Measurements from ENCODE around the gene SRA1.

SRA1 gene

GRCh38 chr5:140560227-140560626 is 3.0 kb upstream of the SRA1 start:
- no peak for DNase-seq (ENCODE audit: extremely low read depth, insufficient read length)
- TF ChIP-seq, protein P1, sequence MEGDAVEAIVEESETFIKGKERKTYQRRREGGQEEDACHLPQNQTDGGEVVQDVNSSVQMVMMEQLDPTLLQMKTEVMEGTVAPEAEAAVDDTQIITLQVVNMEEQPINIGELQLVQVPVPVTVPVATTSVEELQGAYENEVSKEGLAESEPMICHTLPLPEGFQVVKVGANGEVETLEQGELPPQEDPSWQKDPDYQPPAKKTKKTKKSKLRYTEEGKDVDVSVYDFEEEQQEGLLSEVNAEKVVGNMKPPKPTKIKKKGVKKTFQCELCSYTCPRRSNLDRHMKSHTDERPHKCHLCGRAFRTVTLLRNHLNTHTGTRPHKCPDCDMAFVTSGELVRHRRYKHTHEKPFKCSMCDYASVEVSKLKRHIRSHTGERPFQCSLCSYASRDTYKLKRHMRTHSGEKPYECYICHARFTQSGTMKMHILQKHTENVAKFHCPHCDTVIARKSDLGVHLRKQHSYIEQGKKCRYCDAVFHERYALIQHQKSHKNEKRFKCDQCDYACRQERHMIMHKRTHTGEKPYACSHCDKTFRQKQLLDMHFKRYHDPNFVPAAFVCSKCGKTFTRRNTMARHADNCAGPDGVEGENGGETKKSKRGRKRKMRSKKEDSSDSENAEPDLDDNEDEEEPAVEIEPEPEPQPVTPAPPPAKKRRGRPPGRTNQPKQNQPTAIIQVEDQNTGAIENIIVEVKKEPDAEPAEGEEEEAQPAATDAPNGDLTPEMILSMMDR (IDR thresholded peaks at IDR 0.05; ENCODE audit: insufficient read depth, low read length, poor library complexity, severe bottlenecking) = no peak
- no peaks in the 10 kb centered on the region for H3K27me3 ChIP-seq (replicated peaks; ENCODE audit: control insufficient read depth, insufficient read depth, low read length)
- H3K36me3 ChIP-seq (ENCODE audit: control insufficient read depth, insufficient read depth, low read length) = peaks cover 7% of the 10 kb centered on the region; the same call in 1 of the 2 replicates
- H3K4me3 ChIP-seq (replicated peaks; ENCODE audit: low read depth, low read length) = no peak overlapping the region

DNA sequence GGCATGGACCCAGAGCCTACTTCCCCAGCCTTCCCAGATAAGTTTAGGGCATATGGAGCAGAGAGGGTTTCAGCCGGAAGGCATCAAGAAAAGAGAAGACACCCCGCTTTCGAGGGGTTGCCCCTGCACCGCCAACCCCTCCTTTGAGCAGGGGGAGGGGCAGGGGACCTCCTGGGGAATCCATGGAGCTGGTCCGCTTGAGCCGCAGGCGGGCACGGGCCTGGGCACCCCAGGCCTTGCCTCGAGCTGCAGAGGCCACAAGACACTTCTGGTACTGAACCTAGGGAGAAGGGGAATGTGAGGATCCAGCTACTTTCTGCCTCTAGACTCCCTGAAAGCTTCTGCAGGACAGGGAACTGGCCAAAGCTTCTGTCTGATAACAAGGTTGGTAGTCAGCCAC is 1.3 kb upstream of the SRA1 start:
- TF ChIP-seq, protein P1 (IDR thresholded peaks at IDR 0.05; ENCODE audit: insufficient read depth, low read length, poor library complexity, severe bottlenecking) = no peak
- Histone ChIP-seq H3K27me3 (replicated peaks; ENCODE audit: control insufficient read depth, insufficient read depth, low read length) (no peaks in the 10 kb centered on the region), H3K4me3 (replicated peaks; ENCODE audit: low read depth, low read length) (no peak overlapping the region), H3K36me3 (ENCODE audit: control insufficient read depth, insufficient read depth, low read length) (peaks cover 9% of the 10 kb centered on the region)
- no peak for DNase-seq (ENCODE audit: extremely low read depth, insufficient read length)

GRCh38 chr5:140557965-140558364 is 692 bp upstream of the SRA1 start:
- Histone ChIP-seq H3K36me3 (ENCODE audit: control insufficient read depth, insufficient read depth, low read length) (peaks cover 9% of the 10 kb centered on the region), H3K4me3 (replicated peaks; ENCODE audit: low read depth, low read length) (peak overlapping the region; percentile 90), H3K27me3 (replicated peaks; ENCODE audit: control insufficient read depth, insufficient read depth, low read length) (no peaks in the 10 kb centered on the region)
- no peak for DNase-seq (ENCODE audit: extremely low read depth, insufficient read length)
- TF ChIP-seq, protein P1 (IDR thresholded peaks at IDR 0.05; ENCODE audit: insufficient read depth, low read length, poor library complexity, severe bottlenecking) = no peak

- TF ChIP-seq, protein P1 (IDR thresholded peaks at IDR 0.05; ENCODE audit: insufficient read depth, low read length, poor library complexity, severe bottlenecking) = no peak
- peaks cover 9% of the 10 kb centered on the region for H3K36me3 ChIP-seq (ENCODE audit: control insufficient read depth, insufficient read depth, low read length)
- no peak for DNase-seq (ENCODE audit: extremely low read depth, insufficient read length)
Measured at GRCh38 chr5:140556438-140556837, 835 bp downstream of the SRA1 start.

DNA sequence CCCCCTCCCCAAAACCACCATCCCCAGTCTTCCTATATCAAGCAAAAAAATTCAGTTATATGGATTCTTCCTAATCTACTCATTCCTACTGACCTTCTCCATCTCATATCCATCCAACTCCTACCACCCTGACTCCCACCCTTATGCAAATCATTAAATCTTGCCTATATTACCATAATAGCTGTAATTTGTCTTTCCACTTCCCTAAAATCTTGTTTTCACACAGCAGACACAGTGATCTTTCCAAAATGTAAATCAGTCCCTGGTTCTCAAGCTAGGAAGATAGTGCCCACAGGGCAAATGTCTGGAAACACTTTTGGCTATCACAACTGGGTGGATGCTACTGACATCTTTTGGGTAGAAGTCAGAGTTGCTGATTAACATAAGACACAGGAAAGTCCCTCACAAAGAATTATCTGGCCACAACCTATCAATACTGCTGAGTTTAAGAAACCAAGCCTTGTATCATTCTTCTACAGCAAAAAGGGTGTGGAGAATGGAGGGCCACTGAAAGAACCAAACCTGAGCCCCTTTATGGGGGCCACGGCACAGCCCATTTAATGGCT is 1.4 kb downstream of the SRA1 start:
- DNase-seq (ENCODE audit: extremely low read depth, insufficient read length) = no peak
- Histone ChIP-seq H3K36me3 (ENCODE audit: control insufficient read depth, insufficient read depth, low read length) (peaks cover 12% of the 10 kb centered on the region), H3K27me3 (replicated peaks; ENCODE audit: control insufficient read depth, insufficient read depth, low read length) (no peaks in the 10 kb centered on the region), H3K4me3 (replicated peaks; ENCODE audit: low read depth, low read length) (peak overlapping the region; percentile 90)
- TF ChIP-seq, protein P1 (IDR thresholded peaks at IDR 0.05; ENCODE audit: insufficient read depth, low read length, poor library complexity, severe bottlenecking) = no peak

More at GRCh38 chr5:140556438-140556837, 835 bp downstream of the SRA1 start:
- Histone ChIP-seq H3K4me3 (replicated peaks; ENCODE audit: low read depth, low read length) (peak overlapping the region; percentile 90), H3K27me3 (replicated peaks; ENCODE audit: control insufficient read depth, insufficient read depth, low read length) (no peaks in the 10 kb centered on the region)

GRCh38 chr5:140554454-140554853 is 2.8 kb downstream of the SRA1 start:
- Histone ChIP-seq H3K4me3 (replicated peaks; ENCODE audit: low read depth, low read length) (peak overlapping the region; percentile 8), H3K27me3 (replicated peaks; ENCODE audit: control insufficient read depth, insufficient read depth, low read length) (no peaks in the 10 kb centered on the region), H3K36me3 (ENCODE audit: control insufficient read depth, insufficient read depth, low read length) (peaks cover 18% of the 10 kb centered on the region)
- DNase-seq (ENCODE audit: extremely low read depth, insufficient read length) = no peak
- TF ChIP-seq, protein P1 (IDR thresholded peaks at IDR 0.05; ENCODE audit: insufficient read depth, low read length, poor library complexity, severe bottlenecking) = no peak

Measured in GM06990 (cell line).